ENCODE measurements around the gene CTNNA1.

DNA sequence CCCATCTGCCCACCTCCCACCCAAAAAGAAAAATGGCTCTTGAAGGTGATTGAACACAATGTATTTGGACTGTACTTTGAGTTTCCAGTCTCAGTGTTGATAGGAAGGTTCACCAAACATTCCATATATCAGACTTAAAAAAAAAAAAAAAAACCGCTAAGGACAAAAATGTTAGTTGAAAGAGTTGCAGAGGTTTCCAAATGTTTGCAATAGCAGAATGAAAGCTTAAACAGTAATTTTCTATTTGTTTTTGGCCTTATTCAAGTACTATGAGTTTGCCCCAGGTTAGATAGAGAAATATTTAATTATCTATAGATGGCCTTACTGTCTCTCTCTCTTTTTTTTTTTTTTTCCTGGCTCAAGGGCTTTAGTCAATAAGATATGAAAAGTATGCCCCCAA is 115.8 kb downstream of the CTNNA1 start:
- TF ChIP-seq, protein P1, sequence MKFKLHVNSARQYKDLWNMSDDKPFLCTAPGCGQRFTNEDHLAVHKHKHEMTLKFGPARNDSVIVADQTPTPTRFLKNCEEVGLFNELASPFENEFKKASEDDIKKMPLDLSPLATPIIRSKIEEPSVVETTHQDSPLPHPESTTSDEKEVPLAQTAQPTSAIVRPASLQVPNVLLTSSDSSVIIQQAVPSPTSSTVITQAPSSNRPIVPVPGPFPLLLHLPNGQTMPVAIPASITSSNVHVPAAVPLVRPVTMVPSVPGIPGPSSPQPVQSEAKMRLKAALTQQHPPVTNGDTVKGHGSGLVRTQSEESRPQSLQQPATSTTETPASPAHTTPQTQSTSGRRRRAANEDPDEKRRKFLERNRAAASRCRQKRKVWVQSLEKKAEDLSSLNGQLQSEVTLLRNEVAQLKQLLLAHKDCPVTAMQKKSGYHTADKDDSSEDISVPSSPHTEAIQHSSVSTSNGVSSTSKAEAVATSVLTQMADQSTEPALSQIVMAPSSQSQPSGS (tag by site-specific recombination; IDR thresholded peaks at IDR 0.05; ENCODE audit: low read depth) = no peak
- TF ChIP-seq, protein P2, sequence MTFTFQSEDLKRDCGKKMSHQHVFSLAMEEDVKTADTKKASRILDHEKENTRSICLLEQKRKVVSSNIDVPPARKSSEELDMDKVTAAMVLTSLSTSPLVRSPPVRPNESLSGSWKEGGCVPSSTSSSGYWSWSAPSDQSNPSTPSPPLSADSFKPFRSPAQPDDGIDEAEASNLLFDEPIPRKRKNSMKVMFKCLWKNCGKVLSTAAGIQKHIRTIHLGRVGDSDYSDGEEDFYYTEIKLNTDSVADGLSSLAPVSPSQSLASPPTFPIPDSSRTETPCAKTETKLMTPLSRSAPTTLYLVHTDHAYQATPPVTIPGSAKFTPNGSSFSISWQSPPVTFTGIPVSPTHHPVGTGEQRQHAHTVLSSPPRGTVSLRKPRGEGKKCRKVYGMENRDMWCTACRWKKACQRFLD (tag by site-specific recombination; IDR thresholded peaks at IDR 0.05) = no peak
- TF ChIP-seq, protein P3, sequence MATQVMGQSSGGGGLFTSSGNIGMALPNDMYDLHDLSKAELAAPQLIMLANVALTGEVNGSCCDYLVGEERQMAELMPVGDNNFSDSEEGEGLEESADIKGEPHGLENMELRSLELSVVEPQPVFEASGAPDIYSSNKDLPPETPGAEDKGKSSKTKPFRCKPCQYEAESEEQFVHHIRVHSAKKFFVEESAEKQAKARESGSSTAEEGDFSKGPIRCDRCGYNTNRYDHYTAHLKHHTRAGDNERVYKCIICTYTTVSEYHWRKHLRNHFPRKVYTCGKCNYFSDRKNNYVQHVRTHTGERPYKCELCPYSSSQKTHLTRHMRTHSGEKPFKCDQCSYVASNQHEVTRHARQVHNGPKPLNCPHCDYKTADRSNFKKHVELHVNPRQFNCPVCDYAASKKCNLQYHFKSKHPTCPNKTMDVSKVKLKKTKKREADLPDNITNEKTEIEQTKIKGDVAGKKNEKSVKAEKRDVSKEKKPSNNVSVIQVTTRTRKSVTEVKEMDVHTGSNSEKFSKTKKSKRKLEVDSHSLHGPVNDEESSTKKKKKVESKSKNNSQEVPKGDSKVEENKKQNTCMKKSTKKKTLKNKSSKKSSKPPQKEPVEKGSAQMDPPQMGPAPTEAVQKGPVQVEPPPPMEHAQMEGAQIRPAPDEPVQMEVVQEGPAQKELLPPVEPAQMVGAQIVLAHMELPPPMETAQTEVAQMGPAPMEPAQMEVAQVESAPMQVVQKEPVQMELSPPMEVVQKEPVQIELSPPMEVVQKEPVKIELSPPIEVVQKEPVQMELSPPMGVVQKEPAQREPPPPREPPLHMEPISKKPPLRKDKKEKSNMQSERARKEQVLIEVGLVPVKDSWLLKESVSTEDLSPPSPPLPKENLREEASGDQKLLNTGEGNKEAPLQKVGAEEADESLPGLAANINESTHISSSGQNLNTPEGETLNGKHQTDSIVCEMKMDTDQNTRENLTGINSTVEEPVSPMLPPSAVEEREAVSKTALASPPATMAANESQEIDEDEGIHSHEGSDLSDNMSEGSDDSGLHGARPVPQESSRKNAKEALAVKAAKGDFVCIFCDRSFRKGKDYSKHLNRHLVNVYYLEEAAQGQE (tag by site-specific recombination; IDR thresholded peaks at IDR 0.05) = no peak
- TF ChIP-seq, protein P4, sequence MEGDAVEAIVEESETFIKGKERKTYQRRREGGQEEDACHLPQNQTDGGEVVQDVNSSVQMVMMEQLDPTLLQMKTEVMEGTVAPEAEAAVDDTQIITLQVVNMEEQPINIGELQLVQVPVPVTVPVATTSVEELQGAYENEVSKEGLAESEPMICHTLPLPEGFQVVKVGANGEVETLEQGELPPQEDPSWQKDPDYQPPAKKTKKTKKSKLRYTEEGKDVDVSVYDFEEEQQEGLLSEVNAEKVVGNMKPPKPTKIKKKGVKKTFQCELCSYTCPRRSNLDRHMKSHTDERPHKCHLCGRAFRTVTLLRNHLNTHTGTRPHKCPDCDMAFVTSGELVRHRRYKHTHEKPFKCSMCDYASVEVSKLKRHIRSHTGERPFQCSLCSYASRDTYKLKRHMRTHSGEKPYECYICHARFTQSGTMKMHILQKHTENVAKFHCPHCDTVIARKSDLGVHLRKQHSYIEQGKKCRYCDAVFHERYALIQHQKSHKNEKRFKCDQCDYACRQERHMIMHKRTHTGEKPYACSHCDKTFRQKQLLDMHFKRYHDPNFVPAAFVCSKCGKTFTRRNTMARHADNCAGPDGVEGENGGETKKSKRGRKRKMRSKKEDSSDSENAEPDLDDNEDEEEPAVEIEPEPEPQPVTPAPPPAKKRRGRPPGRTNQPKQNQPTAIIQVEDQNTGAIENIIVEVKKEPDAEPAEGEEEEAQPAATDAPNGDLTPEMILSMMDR (tag by site-specific recombination; IDR thresholded peaks at IDR 0.05) = no peak
- no peak for TF ChIP-seq ZNF48 (tag by site-specific recombination; IDR thresholded peaks at IDR 0.05)

Measured in HEK293 (cell line).